GM19240 (cell line): Measurements from ENCODE around the gene DNAJC13.

ENCODE experiments used
- DNase-seq: peaks from one replicate; pipeline ENCODE4 v3.0.0; 2011; ENCODE audit warnings: low spot score; ENCODE audit not compliant: insufficient read length

Gene DNAJC13

GRCh38 chr3:132405609-132406299, 11.5 kb upstream of the DNAJC13 start:
- DNase-seq = no peak

- DNase-seq = no peak
Observed at GRCh38 chr3:132406587-132406986, 10.7 kb upstream of the DNAJC13 start.

GRCh38 chr3:132407025-132407424, 10.3 kb upstream of the DNAJC13 start:
- no peak for DNase-seq

- DNase-seq = no peak
Observed at GRCh38 chr3:132414841-132415240, 2.5 kb upstream of the DNAJC13 start.

GRCh38 chr3:132416161-132416560, 1.1 kb upstream of the DNAJC13 start:
- no peak for DNase-seq

GRCh38 chr3:132417695-132418411, 551 bp downstream of the DNAJC13 start:
- DNase-seq = no peak

- no peak for DNase-seq
Observed at GRCh38 chr3:132418916-132419315, 1.6 kb downstream of the DNAJC13 start.

- no peak for DNase-seq
Observed at GRCh38 chr3:132421832-132422231, 4.5 kb downstream of the DNAJC13 start.

- no peak for DNase-seq
Observed at GRCh38 chr3:132422531-132422930, 5.2 kb downstream of the DNAJC13 start.

- no peak for DNase-seq
Observed at GRCh38 chr3:132432639-132433038, 15.3 kb downstream of the DNAJC13 start.

GRCh38 chr3:132433121-132433520, 15.8 kb downstream of the DNAJC13 start:
- no peak for DNase-seq

GRCh38 chr3:132435224-132435910, 18.1 kb downstream of the DNAJC13 start:
- no peak for DNase-seq

GRCh38 chr3:132435911-132436425, 18.7 kb downstream of the DNAJC13 start:
- DNase-seq = no peak

GRCh38 chr3:132443421-132443820, 26.1 kb downstream of the DNAJC13 start:
- no peak for DNase-seq

GRCh38 chr3:132444383-132444782, 27.1 kb downstream of the DNAJC13 start:
- DNase-seq = no peak

GRCh38 chr3:132445817-132446216, 28.5 kb downstream of the DNAJC13 start:
- DNase-seq = no peak

- no peak for DNase-seq
Observed at GRCh38 chr3:132448216-132448961, 31.1 kb downstream of the DNAJC13 start.

GRCh38 chr3:132456136-132456535, 38.8 kb downstream of the DNAJC13 start:
- no peak for DNase-seq

- no peak for DNase-seq
Observed at GRCh38 chr3:132456571-132456970, 39.3 kb downstream of the DNAJC13 start.

GRCh38 chr3:132457286-132457685, 40.0 kb downstream of the DNAJC13 start:
- DNase-seq = no peak

GRCh38 chr3:132459551-132459950, 42.2 kb downstream of the DNAJC13 start:
- no peak for DNase-seq
